ENCODE measurements around the gene EPAS1. TPM values are rescaled to one million over a fixed set of nuclear protein-coding genes. Genes with fewer than 3 reads are reported as not detected.
A peak's percentile ranks its signal among the peaks of the same experiment; 100 is the strongest.

The EPAS1 gene
- total RNA-seq, 1 donor from 2014 or later = 1,738 TPM

DNA sequence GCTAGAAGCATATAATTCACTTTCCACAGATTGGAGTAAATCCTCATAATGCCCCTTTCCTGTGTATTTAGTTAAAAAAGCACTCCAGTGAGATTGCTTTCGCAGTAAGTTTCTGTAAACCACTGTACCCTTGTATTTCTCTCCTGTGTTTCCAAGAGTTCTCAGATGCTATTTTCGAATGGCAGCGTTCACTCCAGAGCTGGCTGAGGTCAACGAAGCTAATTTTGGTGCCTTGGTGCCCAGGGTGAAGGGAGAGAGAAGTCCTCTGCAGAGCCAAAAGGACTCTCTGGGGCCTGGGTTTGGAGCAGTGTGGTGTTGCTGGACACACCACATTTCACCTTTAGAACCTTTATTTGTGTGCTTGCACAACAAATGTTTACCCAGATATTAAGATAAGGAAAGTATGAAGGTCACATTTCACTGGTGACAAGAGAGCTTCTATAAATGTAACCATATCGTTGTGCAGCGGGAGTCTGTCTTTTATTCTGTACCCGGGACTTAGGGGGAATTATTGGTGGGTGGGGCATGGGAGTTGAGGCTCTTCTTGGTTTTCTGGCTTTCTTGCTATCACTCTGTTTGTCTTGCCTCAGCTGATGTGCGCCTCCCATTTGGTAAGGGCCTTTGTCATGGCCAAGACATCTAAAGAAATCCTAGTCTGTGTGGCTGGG is 9.9 kb downstream of the EPAS1 start:
- no peak for DNase-seq (ENCODE audit: low spot score in 2 of 2)
- H3K4me1 ChIP-seq = peaks cover 32 to 69% of the 10 kb centered on the region in 2 donors
- no peaks in the 10 kb centered on the region for H3K9me3 ChIP-seq
- no peaks in the 10 kb centered on the region for H3K27me3 ChIP-seq
- TF ChIP-seq, protein P1, sequence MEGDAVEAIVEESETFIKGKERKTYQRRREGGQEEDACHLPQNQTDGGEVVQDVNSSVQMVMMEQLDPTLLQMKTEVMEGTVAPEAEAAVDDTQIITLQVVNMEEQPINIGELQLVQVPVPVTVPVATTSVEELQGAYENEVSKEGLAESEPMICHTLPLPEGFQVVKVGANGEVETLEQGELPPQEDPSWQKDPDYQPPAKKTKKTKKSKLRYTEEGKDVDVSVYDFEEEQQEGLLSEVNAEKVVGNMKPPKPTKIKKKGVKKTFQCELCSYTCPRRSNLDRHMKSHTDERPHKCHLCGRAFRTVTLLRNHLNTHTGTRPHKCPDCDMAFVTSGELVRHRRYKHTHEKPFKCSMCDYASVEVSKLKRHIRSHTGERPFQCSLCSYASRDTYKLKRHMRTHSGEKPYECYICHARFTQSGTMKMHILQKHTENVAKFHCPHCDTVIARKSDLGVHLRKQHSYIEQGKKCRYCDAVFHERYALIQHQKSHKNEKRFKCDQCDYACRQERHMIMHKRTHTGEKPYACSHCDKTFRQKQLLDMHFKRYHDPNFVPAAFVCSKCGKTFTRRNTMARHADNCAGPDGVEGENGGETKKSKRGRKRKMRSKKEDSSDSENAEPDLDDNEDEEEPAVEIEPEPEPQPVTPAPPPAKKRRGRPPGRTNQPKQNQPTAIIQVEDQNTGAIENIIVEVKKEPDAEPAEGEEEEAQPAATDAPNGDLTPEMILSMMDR (IDR thresholded peaks at IDR 0.05) = no peak
- H3K27ac ChIP-seq = peak overlapping the region; percentile 82 to 95
- intact Hi-C loops (cut with DNase I) = no loop called here
- no peak overlapping the region for H3K4me3 ChIP-seq
- H3K36me3 ChIP-seq = no peaks in the 10 kb centered on the region

DNA sequence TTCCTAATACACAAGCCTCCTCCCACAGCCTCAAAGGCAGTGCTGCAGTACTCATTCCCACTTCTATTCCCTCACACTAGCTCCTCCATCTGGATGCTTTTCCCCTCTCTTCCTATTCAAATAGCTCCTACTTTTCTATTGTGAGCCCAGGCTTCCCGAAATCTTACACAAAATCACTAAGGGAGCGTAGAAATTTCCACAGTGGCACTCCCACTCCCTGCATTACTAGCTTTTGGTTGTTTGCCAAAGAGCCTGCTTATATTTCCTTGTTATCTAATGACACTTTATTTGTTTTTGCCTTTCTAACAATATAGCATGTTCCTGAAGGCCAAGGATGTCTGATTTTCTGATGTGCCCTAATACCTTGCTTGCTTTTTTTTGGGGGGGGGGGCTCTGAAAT is 10.9 kb downstream of the EPAS1 start:
- Histone ChIP-seq H3K27ac (peak overlapping the region; percentile 82 to 95), H3K27me3 (no peaks in the 10 kb centered on the region), H3K4me3 (no peak overlapping the region), H3K36me3 (no peaks in the 10 kb centered on the region), H3K9me3 (no peaks in the 10 kb centered on the region), H3K4me1 (peaks cover 36 to 69% of the 10 kb centered on the region in 2 donors)
- no peak for DNase-seq (ENCODE audit: low spot score in 2 of 2)
- intact Hi-C loops (cut with DNase I) = no loop called here
- TF ChIP-seq, protein P1 (IDR thresholded peaks at IDR 0.05) = no peak

DNA sequence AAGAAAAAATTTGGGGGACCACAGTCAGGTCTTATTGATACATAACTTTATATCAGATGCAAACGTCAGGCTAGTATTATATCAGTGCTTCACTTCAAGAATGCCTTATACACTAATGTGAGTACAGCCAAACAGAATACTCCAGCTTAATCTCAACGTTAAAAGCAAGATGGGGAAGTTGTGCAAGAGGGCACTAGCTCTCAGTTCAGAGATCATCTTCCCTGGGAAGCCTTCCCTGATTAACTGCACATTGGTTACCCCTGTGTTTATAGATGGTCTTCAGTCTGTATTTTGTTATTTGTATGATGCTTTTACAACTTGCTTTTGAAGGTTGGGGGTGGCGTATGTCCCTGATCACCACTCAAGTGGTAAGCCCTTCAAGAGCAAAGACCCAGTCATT is 11.4 kb downstream of the EPAS1 start:
- TF ChIP-seq, protein P1 (IDR thresholded peaks at IDR 0.05) = no peak
- peak overlapping the region; percentile 94 to 95 for H3K27ac ChIP-seq
- no peaks in the 10 kb centered on the region for H3K27me3 ChIP-seq
- no peaks in the 10 kb centered on the region for H3K36me3 ChIP-seq
- H3K9me3 ChIP-seq = no peaks in the 10 kb centered on the region
- H3K4me1 ChIP-seq = peaks cover 36 to 74% of the 10 kb centered on the region in 2 donors
- H3K4me3 ChIP-seq = no peak overlapping the region
- intact Hi-C loops (cut with DNase I) = no loop called here
- DNase-seq (ENCODE audit: low spot score in 2 of 2) = no peak

DNA sequence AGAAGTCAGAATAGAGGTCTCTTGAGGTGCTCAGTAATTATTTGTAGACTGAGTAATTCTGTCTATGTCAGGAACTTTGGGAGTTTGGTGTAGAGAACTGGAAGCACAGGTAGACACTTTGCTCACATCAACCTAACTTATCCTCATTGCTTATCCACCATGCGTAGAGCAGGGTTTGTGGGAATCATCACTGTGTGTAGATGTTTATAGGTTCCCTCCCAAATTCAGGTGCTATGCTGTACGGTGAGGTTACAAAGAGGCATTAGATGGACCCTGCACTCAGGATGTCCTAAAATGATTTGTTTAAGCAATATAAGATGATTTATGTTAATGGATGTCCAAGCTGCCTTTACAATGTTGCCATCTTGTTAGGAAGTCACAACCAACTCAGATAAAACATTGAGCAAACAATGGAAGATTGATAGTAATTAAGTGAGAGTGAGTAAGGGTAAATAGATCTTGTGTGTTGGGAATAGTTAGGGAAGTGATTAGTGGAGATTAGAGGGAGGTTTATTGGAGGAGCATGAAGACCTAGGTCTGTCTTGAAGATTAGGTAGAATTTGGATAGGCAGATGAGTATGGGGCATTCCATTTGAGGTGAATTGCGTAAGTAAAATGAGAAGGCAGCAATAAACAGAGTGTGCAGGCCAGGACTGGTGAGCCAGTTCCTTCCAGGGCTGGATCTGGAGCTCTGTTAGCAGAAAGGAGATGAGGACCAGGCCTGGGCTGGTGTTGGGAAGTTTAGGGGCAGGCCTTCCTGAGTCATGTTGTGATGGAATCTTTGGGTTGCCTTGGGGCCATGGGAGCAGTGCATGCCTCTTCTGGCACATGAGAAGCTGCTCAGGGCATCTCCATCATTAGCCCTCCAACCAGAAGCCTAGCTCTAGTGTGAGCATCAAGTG is 12.1 kb downstream of the EPAS1 start:
- Histone ChIP-seq H3K9me3 (no peaks in the 10 kb centered on the region), H3K27ac (peak overlapping the region; percentile 94 to 95), H3K36me3 (no peaks in the 10 kb centered on the region), H3K4me3 (no peak overlapping the region), H3K27me3 (no peaks in the 10 kb centered on the region), H3K4me1 (peaks cover 33 to 77% of the 10 kb centered on the region in 2 donors)
- intact Hi-C loops (cut with DNase I) = no loop called here
- TF ChIP-seq, protein P1 (IDR thresholded peaks at IDR 0.05) = no peak
- no peak for DNase-seq (ENCODE audit: low spot score in 2 of 2)

DNA sequence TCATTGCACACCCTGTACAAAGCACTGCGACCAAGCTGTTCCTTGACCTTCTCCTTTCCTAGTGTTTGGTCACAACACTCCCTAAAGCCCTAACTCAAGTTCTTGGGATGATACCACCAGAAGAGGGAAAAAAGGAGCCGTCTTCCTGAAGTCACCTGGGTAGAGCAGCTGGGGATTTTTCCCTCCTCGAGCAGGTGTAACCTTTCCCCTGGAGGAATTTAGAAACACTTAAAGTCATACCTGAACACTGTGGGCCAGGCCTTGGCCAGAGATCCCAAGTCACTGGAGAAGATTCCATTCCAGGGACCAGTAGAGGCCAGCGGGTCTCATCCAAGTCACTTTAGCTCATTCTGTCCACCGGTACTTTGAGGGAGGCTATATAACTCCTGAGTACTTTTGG is 13.2 kb downstream of the EPAS1 start:
- intact Hi-C loops (cut with DNase I) = no loop called here
- Histone ChIP-seq H3K9me3 (no peaks in the 10 kb centered on the region), H3K4me1 (peaks cover 39 to 74% of the 10 kb centered on the region in 2 donors), H3K27ac (peak overlapping the region; percentile 94 to 95), H3K27me3 (no peaks in the 10 kb centered on the region), H3K4me3 (no peak overlapping the region), H3K36me3 (no peaks in the 10 kb centered on the region)
- TF ChIP-seq, protein P1 (IDR thresholded peaks at IDR 0.05) = no peak
- no peak for DNase-seq (ENCODE audit: low spot score in 2 of 2)
